Measurements from ENCODE around the gene VPS26C. TPM values are rescaled to one million over a fixed set of nuclear protein-coding genes. Genes with fewer than 3 reads are reported as not detected.

VPS26C gene
- total RNA-seq, 1 experiment from 2014 or later = 42.1 TPM

- DNase-seq (ENCODE audit: low read depth, low spot score) (no peak), ATAC-seq (no peak)
- intact Hi-C loops (cut with micrococcal nuclease) = no loop called here
- H3K9ac ChIP-seq (ENCODE audit: low read length) = no peak overlapping the region
- no peaks in the 10 kb centered on the region; a peak in 1 of 4 replicates for H3K36me3 ChIP-seq (ENCODE audit: control insufficient read depth in 1 of 2, insufficient read depth in 2 of 2, low read length in 2 of 2)
- H3K4me1 ChIP-seq (ENCODE audit: control insufficient read depth in 1 of 2, insufficient read depth in 2 of 2, low read length in 2 of 2) = no peaks in the 10 kb centered on the region
- ChIA-PET CTCF (no interaction called here), POLR2A (no interaction called here), RAD21 (ENCODE audit: low non-redundant PET in 1 of 2, low total read pairs in 2 of 2, uncharacterized antibody in 2 of 2, unreplicated experiment in 2 of 2) (no interaction called here)
- H3K27ac ChIP-seq (ENCODE audit: low read depth, low read length) = no peak overlapping the region
- BruUV-seq (replicated peaks) = no TSS peak
- H4K20me1 ChIP-seq (ENCODE audit: insufficient read depth) = no peaks in the 10 kb centered on the region
- H3K79me2 ChIP-seq (ENCODE audit: insufficient read depth, low read length) = peaks cover 49% of the 10 kb centered on the region
- H2AFZ ChIP-seq (ENCODE audit: low read depth, low read length, poor library complexity, severe bottlenecking) = no peak overlapping the region
- H3K4me3 ChIP-seq (replicated peaks in 1 of 2; ENCODE audit: low read depth in 1 of 2, low read length in 2 of 2) = no peak overlapping the region
- H3K9me2 ChIP-seq (ENCODE audit: insufficient read depth) = no peaks in the 10 kb centered on the region
- no peaks in the 10 kb centered on the region for H3K9me3 ChIP-seq (ENCODE audit: control insufficient read depth in 1 of 2, insufficient read depth in 1 of 2, low read depth in 1 of 2, low read length in 2 of 2)
- no peak for TF ChIP-seq CTCF (IDR thresholded peaks at IDR 0.05 in 2 of 3, conservative IDR thresholded peaks at IDR 0.05 in 1 of 3; ENCODE audit: borderline replicate concordance in 1 of 3, insufficient read depth in 1 of 3, low read depth in 2 of 3, low read length in 2 of 3)
- no peak for TF ChIP-seq POLR2A (IDR thresholded peaks at IDR 0.05; ENCODE audit: borderline replicate concordance, extremely low read depth, insufficient read depth, insufficient read length)
- TF ChIP-seq ELF1 (IDR thresholded peaks at IDR 0.05; ENCODE audit: borderline replicate concordance, low read depth) = no peak
- TF ChIP-seq FOSL1 (IDR thresholded peaks at IDR 0.05; ENCODE audit: low read depth) = no peak
- no peak for TF ChIP-seq CEBPB (IDR thresholded peaks at IDR 0.05; ENCODE audit: low read depth)
- no peak for TF ChIP-seq ATF3 (IDR thresholded peaks at IDR 0.05)
- TF ChIP-seq YY1 (IDR thresholded peaks at IDR 0.05; ENCODE audit: extremely low read depth, insufficient replicate concordance, low read depth, low read length) = no peak
- TF ChIP-seq ZNF274 (IDR thresholded peaks at IDR 0.05; ENCODE audit: low read depth, low read length) = no peak
- no peak for TF ChIP-seq SIN3A (IDR thresholded peaks at IDR 0.05; ENCODE audit: low read depth)
- TF ChIP-seq POLR2AphosphoS5 (IDR thresholded peaks at IDR 0.05; ENCODE audit: low read depth, low read length) = no peak
- TF ChIP-seq ZBTB33 (IDR thresholded peaks at IDR 0.05; ENCODE audit: extremely low read depth, insufficient replicate concordance, low read length) = no peak
- no peak for TF ChIP-seq EGR1 (IDR thresholded peaks at IDR 0.05; ENCODE audit: low read depth)
- H3K27me3 ChIP-seq (ENCODE audit: insufficient read depth, low read length) = no peaks in the 10 kb centered on the region
- no peak overlapping the region for H3K4me2 ChIP-seq (ENCODE audit: low read length)
Observed at GRCh38 chr21:37241426-37241825, 25.7 kb downstream of the VPS26C start.
